Endothelial cell of umbilical vein (primary cell): Measurements from ENCODE around the gene CNN2. TPM values are rescaled to one million over a fixed set of nuclear protein-coding genes. Genes with fewer than 3 reads are reported as not detected.

Source experiments
- BruUV-seq: library from RNA; stranded (reverse); fragments of 400-500 nt; replicated peaks from 2 replicates; lab custom pipeline; 2021; lab: Mats Ljungman, UMichigan
- CTCF ChIA-PET: fragments of 300-600, 350-600 bp; sonication (Branson Sonifier 250); formaldehyde crosslinking; loops from one replicate; lab custom pipeline; 2021; ENCODE audit warnings: antibody characterized with exemption, inconsistent platforms; lab: Charles Lee
- POLR2A ChIA-PET: fragments of 300-600, 350-600 bp; sonication (Branson Sonifier 250); formaldehyde crosslinking; loops from one replicate; lab custom pipeline; 2021; ENCODE audit warnings: antibody characterized with exemption, inconsistent platforms; lab: Charles Lee
- DNase-seq: peaks from one replicate; pipeline ENCODE4 v3.0.0-alpha.2; 2011; ENCODE audit warnings: low read depth, low spot score
- FAIRE-seq: peaks from 2 replicates; lab custom pipeline; 2011; peaks lifted over from hg19 to GRCh38; lab: Jason Lieb, UNC
- H2AFZ ChIP-seq: 2 replicates; pipeline ENCODE4 v1.6.0; 2012; ENCODE audit warnings: low read depth, low read length, control low read depth, inconsistent platforms
- H3K27ac ChIP-seq: 2 replicates; pipeline ENCODE4 v1.5.1; 2011; ENCODE audit warnings: low read depth, mild to moderate bottlenecking, control low read depth, low read length, moderate library complexity; ENCODE audit not compliant: insufficient read depth
- H3K27me3 ChIP-seq, 2 experiments: 2 replicates each; pipeline versions ENCODE4 v1.6.0 to v1.6.1; 2011; ENCODE audit warnings: low read length in 2 of 2, mixed read lengths in 1 of 2; ENCODE audit not compliant: control insufficient read depth in 2 of 2, insufficient read depth in 2 of 2
- H3K36me3 ChIP-seq, 2 experiments: 2 replicates in 1 of 2; 3 replicates in 1 of 2; pipeline ENCODE4 v1.5.1; 2011; ENCODE audit warnings: low read length in 2 of 2, mild to moderate bottlenecking in 1 of 2, moderate library complexity in 1 of 2; ENCODE audit not compliant: control insufficient read depth in 2 of 2, insufficient read depth in 2 of 2; ENCODE audit errors: extremely low read depth in 1 of 2
- H3K4me1 ChIP-seq: 3 replicates; pipeline ENCODE4 v1.5.1; 2011; ENCODE audit warnings: mild to moderate bottlenecking, low read length; ENCODE audit not compliant: control insufficient read depth, insufficient read depth; ENCODE audit errors: extremely low read depth
- H3K4me2 ChIP-seq: 2 replicates; pipeline ENCODE4 v1.6.1; 2011; ENCODE audit warnings: low read length, control low read depth, mixed read lengths; ENCODE audit not compliant: insufficient read depth
- H3K4me3 ChIP-seq, 3 experiments: fragments of 200-600 bp in 1 of 3; sonication (generic), shearing (Covaris generic) in 1 of 3; replicated peaks in 1 of 3; 2 replicates each; pipeline ENCODE4 v1.5.1; 2011 to 2016; ENCODE audit warnings: control low read depth in 3 of 3, low read length in 3 of 3, mild to moderate bottlenecking in 2 of 3, inconsistent platforms in 1 of 3, low read depth in 1 of 3, moderate library complexity in 1 of 3; ENCODE audit not compliant: insufficient read depth in 1 of 3
- H3K79me2 ChIP-seq: 2 replicates; pipeline ENCODE4 v1.6.0; 2012; ENCODE audit warnings: low read length, inconsistent platforms; ENCODE audit not compliant: control insufficient read depth, insufficient read depth
- H3K9ac ChIP-seq: replicated peaks from 2 replicates; pipeline ENCODE3; 2011; ENCODE audit warnings: low read length, control low read depth; ENCODE audit not compliant: insufficient read depth; ENCODE audit errors: extremely low read depth
- H3K9me1 ChIP-seq: replicated peaks from 3 replicates; pipeline ENCODE4 v1.6.0; 2011; ENCODE audit warnings: mild to moderate bottlenecking, low read length; ENCODE audit not compliant: control insufficient read depth, insufficient read depth; ENCODE audit errors: extremely low read depth
- H3K9me3 ChIP-seq: replicated peaks from 2 replicates; pipeline ENCODE4 v1.5.1; 2012; ENCODE audit warnings: low read length, inconsistent platforms; ENCODE audit not compliant: control insufficient read depth, insufficient read depth
- H4K20me1 ChIP-seq: replicated peaks from 2 replicates; pipeline ENCODE3; 2011; ENCODE audit warnings: mild to moderate bottlenecking, low read length; ENCODE audit not compliant: control insufficient read depth, insufficient read depth; ENCODE audit errors: extremely low read depth
- EZH2 ChIP-seq: IDR thresholded peaks from 2 replicates; pipeline ENCODE4 v1.6.1; 2012; ENCODE audit warnings: borderline replicate concordance, low read depth, mild to moderate bottlenecking, moderate library complexity, low read length, inconsistent platforms; ENCODE audit not compliant: severe bottlenecking
- FOS ChIP-seq: IDR thresholded peaks from 2 replicates; pipeline ENCODE4 v1.6.1; 2011; ENCODE audit warnings: mild to moderate bottlenecking, low read length, moderate library complexity, borderline replicate concordance; ENCODE audit not compliant: insufficient read depth
- JUN ChIP-seq: IDR thresholded peaks from 2 replicates; pipeline ENCODE4 v1.6.1; 2011; ENCODE audit warnings: borderline replicate concordance, low read depth; ENCODE audit not compliant: insufficient read length, insufficient read depth
- MYC ChIP-seq: IDR thresholded peaks from one replicate; pipeline ENCODE4 v1.6.1; 2011; ENCODE audit warnings: mild to moderate bottlenecking, low read depth, low read length
- POLR2A ChIP-seq: IDR thresholded peaks from 2 replicates; pipeline ENCODE4 v1.6.1; 2012; ENCODE audit warnings: low read depth, mild to moderate bottlenecking, control low read depth, low read length
- POLR2AphosphoS5 ChIP-seq: IDR thresholded peaks from 2 replicates; pipeline ENCODE4 v1.6.1; 2012; ENCODE audit warnings: low read depth, mild to moderate bottlenecking, control low read depth, low read length, moderate library complexity; ENCODE audit not compliant: insufficient read depth
- dilution Hi-C: fragments of 300-500 bp; cut with MboI; formaldehyde crosslinking; loops from one replicate; pipeline ENCODE4 v1.15.0; 2019; ENCODE audit warnings: low sequenced_read_pairs; ENCODE audit not compliant: extremely low pct_ligation_motif_present
- intact Hi-C: fragments of 100-400 bp; cut with micrococcal nuclease; formaldehyde crosslinking; loops from one replicate; pipeline ENCODE4 v1.10.0; 2022
- polyA plus RNA-seq, 4 experiments: library from polyadenylated mRNA; depleted of rRNA in 3 of 4; stranded (reverse) in 3 of 4; unstranded in 1 of 4; fragments of >200 nt; gene quantifications; 2 replicates each; pipeline versions ENCODE4 v1.2.1 to v1.2.3, GENCODE V29; 2011 to 2012; ENCODE audit warnings: missing spikeins in 1 of 4
- total RNA-seq: library from RNA; stranded (reverse); gene quantifications from 2 replicates; pipeline ENCODE4 v1.2.3, GENCODE V29; 2021
- TF ChIP-seq, protein P1 (sequence below), 2 donors: IDR thresholded peaks; 1 replicate in 1 of 2; 2 replicates in 1 of 2; pipeline ENCODE4 v1.5.1; 2011; ENCODE audit warnings: low read length in 2 of 2, mild to moderate bottlenecking in 2 of 2, moderate library complexity in 2 of 2, control low read depth in 1 of 2, inconsistent platforms in 1 of 2, low read depth in 1 of 2; ENCODE audit not compliant: insufficient read depth in 1 of 2; ENCODE audit errors: extremely low read depth in 1 of 2
- TF ChIP-seq, protein P2 (sequence below): IDR thresholded peaks from 2 replicates; pipeline ENCODE4 v1.6.1; 2011; ENCODE audit not compliant: insufficient read depth, insufficient read length

Gene CNN2
- total and polyA plus RNA-seq, 2 donors (not counting 3 experiments of a cell fraction or from before 2014, with no cell fraction given) = 207 to 286 TPM

DNA sequence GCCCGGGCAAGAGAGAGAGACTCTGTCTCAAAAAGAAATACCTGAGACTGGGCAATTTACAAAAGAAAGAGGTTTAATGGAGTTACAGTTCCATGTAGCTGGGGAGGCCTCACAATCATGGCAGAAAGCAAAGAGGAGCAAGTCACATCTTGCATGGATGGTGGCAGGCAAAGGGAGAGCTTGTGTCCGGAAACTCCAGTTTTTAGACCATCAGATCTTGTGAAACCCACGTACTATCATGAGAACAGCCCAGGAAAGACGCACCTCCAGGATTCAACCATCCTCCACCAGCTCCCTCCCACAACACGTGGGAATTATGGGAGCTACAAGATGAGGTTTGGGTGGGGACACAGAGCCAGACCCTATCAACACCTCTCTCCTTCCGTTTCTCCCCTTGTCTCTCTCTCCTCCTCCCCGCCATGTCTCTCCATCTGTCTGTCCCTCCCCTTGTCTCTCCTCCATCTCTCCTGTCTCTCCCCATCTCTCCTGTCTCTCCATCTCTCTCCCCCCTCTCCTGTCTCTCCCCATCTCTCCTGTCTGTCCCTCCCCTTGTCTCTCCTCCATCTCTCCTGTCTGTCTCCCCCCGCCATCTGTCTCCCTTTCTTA is 58.7 kb downstream of the CNN2 start:
- FAIRE-seq (no peak), DNase-seq (no peak)
- CTCF ChIA-PET = interaction anchor here (1.7 kb wide), 1 partner anchor 28 kb away, joined by 4 read pairs; no protein-coding TSS in a partner anchor
- Histone ChIP-seq H3K9ac (no peak overlapping the region), H3K4me1 (no peaks in the 10 kb centered on the region), H3K4me3 (no peak overlapping the region), H3K27me3 (no peaks in the 10 kb centered on the region), H3K9me3 (no peaks in the 10 kb centered on the region), H3K36me3 (peaks cover 9 to 14% of the 10 kb centered on the region in 2 experiments), H3K9me1 (no peaks in the 10 kb centered on the region), H3K79me2 (no peaks in the 10 kb centered on the region), H3K4me2 (no peak overlapping the region), H4K20me1 (no peaks in the 10 kb centered on the region), H2AFZ (no peak overlapping the region), H3K27ac (no peak overlapping the region)
- intact Hi-C loops = no loop called here
- POLR2A ChIA-PET = no interaction called here
- dilution Hi-C loops = no loop called here
- TF ChIP-seq POLR2AphosphoS5 (no peak), MYC (no peak), EZH2 (no peak), JUN (no peak), POLR2A (no peak), FOS (no peak)
- TF ChIP-seq, protein P1, sequence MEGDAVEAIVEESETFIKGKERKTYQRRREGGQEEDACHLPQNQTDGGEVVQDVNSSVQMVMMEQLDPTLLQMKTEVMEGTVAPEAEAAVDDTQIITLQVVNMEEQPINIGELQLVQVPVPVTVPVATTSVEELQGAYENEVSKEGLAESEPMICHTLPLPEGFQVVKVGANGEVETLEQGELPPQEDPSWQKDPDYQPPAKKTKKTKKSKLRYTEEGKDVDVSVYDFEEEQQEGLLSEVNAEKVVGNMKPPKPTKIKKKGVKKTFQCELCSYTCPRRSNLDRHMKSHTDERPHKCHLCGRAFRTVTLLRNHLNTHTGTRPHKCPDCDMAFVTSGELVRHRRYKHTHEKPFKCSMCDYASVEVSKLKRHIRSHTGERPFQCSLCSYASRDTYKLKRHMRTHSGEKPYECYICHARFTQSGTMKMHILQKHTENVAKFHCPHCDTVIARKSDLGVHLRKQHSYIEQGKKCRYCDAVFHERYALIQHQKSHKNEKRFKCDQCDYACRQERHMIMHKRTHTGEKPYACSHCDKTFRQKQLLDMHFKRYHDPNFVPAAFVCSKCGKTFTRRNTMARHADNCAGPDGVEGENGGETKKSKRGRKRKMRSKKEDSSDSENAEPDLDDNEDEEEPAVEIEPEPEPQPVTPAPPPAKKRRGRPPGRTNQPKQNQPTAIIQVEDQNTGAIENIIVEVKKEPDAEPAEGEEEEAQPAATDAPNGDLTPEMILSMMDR (IDR thresholded peaks at IDR 0.05; ENCODE audit: extremely low read depth in 1 of 2, insufficient read depth in 1 of 2, low read depth in 1 of 2, low read length in 2 of 2) = no peak
- TF ChIP-seq, protein P2, sequence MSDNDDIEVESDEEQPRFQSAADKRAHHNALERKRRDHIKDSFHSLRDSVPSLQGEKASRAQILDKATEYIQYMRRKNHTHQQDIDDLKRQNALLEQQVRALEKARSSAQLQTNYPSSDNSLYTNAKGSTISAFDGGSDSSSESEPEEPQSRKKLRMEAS = no peak
- no TSS peak for BruUV-seq
